Epithelial cell of umbilical artery (primary cell): Measurements from ENCODE around the gene TRPT1. TPM values are rescaled to one million over a fixed set of nuclear protein-coding genes. Genes with fewer than 3 reads are reported as not detected.

Experiments used
- total RNA-seq: library from RNA; depleted of rRNA; stranded (reverse); fragments of >200 nt; gene quantifications from 2 replicates; pipeline ENCODE4 v1.2.3, GENCODE V29; 2014

The TRPT1 gene
- 22.6 and 63.7 TPM in 2 replicates for total RNA-seq

GRCh38 chr11:64225608-64226506 lies at the start of gene TRPT1, which contains the start of gene NUDT22:
TSS of gene TRPT1 (minus strand) at chr11:64226186. CDS start at chr11:64225860, 326 bp downstream.
TSS of gene NUDT22 (plus strand) at chr11:64226274. CDS start at chr11:64226653, 379 bp downstream.

GRCh38 chr11:64251016-64251752 lies 25.2 kb upstream of the TRPT1 start, which contains the start of gene PLCB3:
TSS of gene PLCB3 (plus strand) at chr11:64251530. CDS start at chr11:64251650, 120 bp downstream.

GRCh38 chr11:64246871-64247728 lies 21.1 kb upstream of the TRPT1 start, which contains the start of gene PPP1R14B:
TSS of gene PPP1R14B (minus strand) at chr11:64246943. CDS start at chr11:64246673, 270 bp downstream.

GRCh38 chr11:64240435-64241240 lies 14.7 kb upstream of the TRPT1 start, which contains the start of gene FKBP2:
TSS of gene FKBP2 (plus strand) at chr11:64241095. CDS start at chr11:64242388, 1,293 bp downstream.

GRCh38 chr11:64233913-64234586 lies 8.1 kb upstream of the TRPT1 start, which contains the start of gene VEGFB:
TSS of gene VEGFB (plus strand) at chr11:64234584. CDS start at chr11:64234834, 250 bp downstream.

GRCh38 chr11:64230171-64230984 lies 4.4 kb upstream of the TRPT1 start, which contains the start of gene DNAJC4:
TSS of gene DNAJC4 (plus strand) at chr11:64230548. CDS start at chr11:64230855, 307 bp downstream.

GRCh38 chr11:64206457-64207255 lies 19.3 kb downstream of the TRPT1 start, which contains the start of gene FERMT3:
TSS of gene FERMT3 (plus strand) at chr11:64206721. CDS start at chr11:64207365, 644 bp downstream.

GRCh38 chr11:64185693-64186491 lies 40.1 kb downstream of the TRPT1 start, which contains the start of gene STIP1:
TSS of gene STIP1 (plus strand) at chr11:64186171. CDS start at chr11:64186262, 91 bp downstream.

Other genes with a start within 250 kb of the TRPT1 start
- gene OTUB1, start 239.7 kb downstream of the TRPT1 start, total RNA-seq: 59.4 and 72.8 TPM in 2 replicates
- not detected in 2 replicates for gene FLRT1, start 190.3 kb downstream of the TRPT1 start, total RNA-seq
- gene MACROD1, start 60.1 kb downstream of the TRPT1 start, total RNA-seq: 17.5 and 32.5 TPM in 2 replicates
- gene STIP1, start 40.0 kb downstream of the TRPT1 start, total RNA-seq: 212 and 226 TPM in 2 replicates
- 8.1 and 22.2 TPM in 2 replicates for gene FERMT3, start 19.5 kb downstream of the TRPT1 start, total RNA-seq
- 53.3 and 61.4 TPM in 2 replicates for gene NUDT22, start 88 bp upstream of the TRPT1 start, total RNA-seq
- gene DNAJC4, start 4.4 kb upstream of the TRPT1 start, total RNA-seq: 4.3 and 7.8 TPM in 2 replicates
- 7.6 and 10.7 TPM in 2 replicates for gene VEGFB, start 8.4 kb upstream of the TRPT1 start, total RNA-seq
- 41.0 and 56.8 TPM in 2 replicates for gene FKBP2, start 14.9 kb upstream of the TRPT1 start, total RNA-seq
- 264 and 362 TPM in 2 replicates for gene PPP1R14B, start 20.8 kb upstream of the TRPT1 start, total RNA-seq
- 51.3 and 68.1 TPM in 2 replicates for gene PLCB3, start 25.3 kb upstream of the TRPT1 start, total RNA-seq
- gene BAD, start 58.5 kb upstream of the TRPT1 start, total RNA-seq: 63.1 and 68.2 TPM in 2 replicates
- 6.4 and 7.1 TPM in 2 replicates for gene GPR137, start 59.7 kb upstream of the TRPT1 start, total RNA-seq
- under 0.01 and 0.30 TPM in 2 replicates for gene KCNK4, start 65.1 kb upstream of the TRPT1 start, total RNA-seq
- 0.61 TPM in 1 of 2 replicates, not detected in the other for gene CATSPERZ, start 74.2 kb upstream of the TRPT1 start, total RNA-seq
- 43.6 and 52.3 TPM in 2 replicates for gene ESRRA, start 79.3 kb upstream of the TRPT1 start, total RNA-seq
- 294 and 605 TPM in 2 replicates for gene TRMT112, start 91.4 kb upstream of the TRPT1 start, total RNA-seq
- gene PRDX5, start 91.9 kb upstream of the TRPT1 start, total RNA-seq: 287 and 290 TPM in 2 replicates
- gene CCDC88B, start 114.0 kb upstream of the TRPT1 start, total RNA-seq: 1.3 and 1.7 TPM in 2 replicates
- gene RPS6KA4, start 133.0 kb upstream of the TRPT1 start, total RNA-seq: 35.3 and 35.7 TPM in 2 replicates